Measurements from ENCODE around the gene TYMS. TPM values are rescaled to one million over a fixed set of nuclear protein-coding genes. Genes with fewer than 3 reads are reported as not detected.

The TYMS gene
- total and polyA plus RNA-seq, 9 of the 15 experiments (the other 6 are each of a cell fraction or from before 2014, with no cell fraction given) = 69.1 to 409 (median 175) TPM

DNA sequence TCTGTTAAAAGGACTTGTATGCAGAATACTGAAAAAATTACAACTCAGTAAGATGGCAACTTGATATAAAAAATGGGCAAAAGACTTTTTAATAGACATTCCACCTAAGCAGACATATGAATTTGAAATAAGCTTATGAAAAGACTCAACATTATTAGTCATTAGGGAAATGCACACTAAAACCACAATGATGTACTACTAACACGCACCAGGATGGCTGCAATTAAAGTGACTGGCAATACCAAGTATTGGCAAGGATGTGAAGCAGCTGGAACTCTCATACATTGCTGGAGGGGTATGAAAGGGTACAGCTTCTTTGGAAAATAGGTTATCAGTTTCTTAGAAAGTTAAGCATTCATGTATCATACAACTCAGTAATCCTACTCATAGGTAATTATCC, 58.2 kb downstream of the TYMS start:
- TF ChIP-seq PCBP2 (IDR thresholded peaks at IDR 0.05; ENCODE audit: low read depth, low read length, poor library complexity, severe bottlenecking) (no peak), POLR2AphosphoS2 (IDR thresholded peaks at IDR 0.05; ENCODE audit: low read length) (no peak), NFE2 (IDR thresholded peaks at IDR 0.05; ENCODE audit: low read depth) (no peak), PTBP1 (IDR thresholded peaks at IDR 0.05; ENCODE audit: low read depth, low read length) (no peak), CEBPG (CRISPR knock-in tag; IDR thresholded peaks at IDR 0.05) (no peak), CEBPG (tag; conservative IDR thresholded peaks at IDR 0.05 in 1 of 2, IDR thresholded peaks at IDR 0.05 in 1 of 2) (no peak), ZNF175 (CRISPR knock-in tag; IDR thresholded peaks at IDR 0.05; ENCODE audit: low read depth) (no peak), ZKSCAN8 (CRISPR knock-in tag; IDR thresholded peaks at IDR 0.05) (no peak)
- in situ Hi-C loops (cut with MboI) (no loop called here), intact Hi-C loops (cut with micrococcal nuclease) (no loop called here)
- Histone ChIP-seq H3K9me1 (ENCODE audit: control insufficient read depth, insufficient read depth, low read length) (no peaks in the 10 kb centered on the region), H3K4me1 (replicated peaks in 1 of 2; ENCODE audit: control insufficient read depth in 2 of 2, insufficient read depth in 2 of 2, low read length in 2 of 2) (peaks cover 3 to 10% of the 10 kb centered on the region in 2 experiments; a peak in 3 of 5 replicates), H3K9ac (ENCODE audit: insufficient read depth in 1 of 2, low read depth in 2 of 2, low read length in 2 of 2) (no peak overlapping the region), H4K20me1 (replicated peaks; ENCODE audit: control insufficient read depth, insufficient read depth, low read length) (no peaks in the 10 kb centered on the region), H3K36me3 (ENCODE audit: control insufficient read depth, insufficient read depth, low read length) (peaks cover 10% of the 10 kb centered on the region; the same call in 1 of the 3 replicates), H3K4me3 (no peak overlapping the region), H3K27ac (ENCODE audit: extremely low read depth, low read depth, low read length) (no peak overlapping the region), H3K9me3 (replicated peaks; ENCODE audit: control insufficient read depth, insufficient read depth, low read depth, low read length) (no peaks in the 10 kb centered on the region), H3K27me3 (ENCODE audit: control insufficient read depth in 2 of 2, insufficient read depth in 2 of 2, low read length in 2 of 2) (no peaks in the 10 kb centered on the region), H3K79me2 (ENCODE audit: control insufficient read depth, insufficient read depth, low read length) (peaks cover 15% of the 10 kb centered on the region), H3K4me2 (ENCODE audit: insufficient read depth, low read length) (no peak overlapping the region), H2AFZ (ENCODE audit: low read depth, low read length) (no peak overlapping the region)
- ATAC-seq = no peak
- CTCF ChIA-PET (ENCODE audit: low intra/inter-chr PET ratio) = no interaction called here
- FAIRE-seq = no peak
- 68% methylated on average over 1 of the region's 1 CpG for WGBS (ENCODE audit: insufficient coverage, low coverage, missing lambda C conversion rate)
- POLR2A ChIA-PET = interaction anchor here (0.8 to 1.3 kb wide), 3 partner anchors 14 to 89 kb away, joined by 3 read pairs; no protein-coding TSS in a partner anchor
- BruUV-seq (replicated peaks) = no TSS peak
- no peak for DNase-seq (ENCODE audit: extremely low read depth in 1 of 4, low spot score in 3 of 4)
